ENCODE data around the gene USP10.

The USP10 gene

DNA sequence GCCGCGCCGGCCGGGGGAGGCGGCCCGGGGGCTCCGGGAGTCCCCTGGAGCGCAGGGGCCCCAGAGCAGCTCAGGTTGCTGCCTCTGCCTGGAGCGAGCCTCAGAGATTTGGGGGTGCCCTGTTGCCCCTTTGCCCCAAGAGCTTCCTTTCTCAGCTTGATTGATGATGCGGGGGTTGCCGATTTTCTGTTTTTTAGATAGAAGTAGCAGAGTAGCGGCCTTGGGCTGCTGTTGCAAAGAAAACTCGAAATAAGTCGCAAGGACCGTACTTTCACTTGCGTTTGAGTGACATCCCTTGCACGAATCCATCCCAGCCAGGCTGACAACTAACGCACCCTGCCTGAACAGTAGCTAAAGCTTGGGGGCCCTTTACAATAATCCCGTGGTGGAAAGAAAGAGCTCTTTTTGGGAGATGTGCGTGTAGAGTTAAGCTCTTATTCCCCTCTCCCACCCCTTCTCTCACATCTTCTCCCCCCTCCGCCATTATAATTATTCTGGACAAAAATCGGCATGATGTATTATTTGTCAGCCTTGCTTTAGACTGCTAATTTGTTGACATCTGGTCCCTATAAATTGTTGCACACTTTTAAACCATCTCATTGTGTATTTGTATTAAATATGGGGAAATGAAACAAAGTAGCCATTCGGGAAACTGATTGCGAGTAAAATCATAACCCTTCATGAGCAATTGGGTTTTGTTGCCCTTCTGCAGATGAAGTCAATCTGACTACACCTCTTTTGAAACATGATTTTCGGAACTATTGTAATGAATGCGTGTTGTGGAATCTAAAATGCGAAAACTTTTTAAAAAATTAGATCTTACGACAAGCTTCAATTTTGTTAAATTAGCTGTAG, 873 bp downstream of the USP10 start:
- peak in 3 of 5 donors; percentile 12 to 62 (median 34) for DNase-seq

- no peak for DNase-seq
These were observed 3.9 kb downstream of the USP10 start for GRCh38 chr16:84703681-84704080.

DNA sequence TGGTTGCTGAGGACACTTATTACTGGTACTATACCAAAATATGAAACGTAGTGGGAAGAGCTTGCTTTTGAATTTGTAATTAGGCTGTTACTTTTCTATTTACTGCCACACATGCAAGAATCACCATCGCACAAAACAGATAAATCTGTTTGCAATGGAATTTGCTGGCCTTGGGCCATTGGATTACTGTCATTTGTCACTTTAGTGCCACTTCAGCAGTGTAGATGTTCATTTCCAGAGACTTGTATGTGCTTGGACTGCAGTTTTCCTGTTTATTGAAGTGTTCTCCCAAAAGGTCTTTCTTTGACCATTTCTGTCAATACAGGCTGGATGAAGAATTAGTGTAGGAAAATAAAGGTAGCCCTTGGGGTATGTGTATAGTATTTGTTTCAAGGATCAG, 4.5 kb downstream of the USP10 start:
- DNase-seq: no peak

DNA sequence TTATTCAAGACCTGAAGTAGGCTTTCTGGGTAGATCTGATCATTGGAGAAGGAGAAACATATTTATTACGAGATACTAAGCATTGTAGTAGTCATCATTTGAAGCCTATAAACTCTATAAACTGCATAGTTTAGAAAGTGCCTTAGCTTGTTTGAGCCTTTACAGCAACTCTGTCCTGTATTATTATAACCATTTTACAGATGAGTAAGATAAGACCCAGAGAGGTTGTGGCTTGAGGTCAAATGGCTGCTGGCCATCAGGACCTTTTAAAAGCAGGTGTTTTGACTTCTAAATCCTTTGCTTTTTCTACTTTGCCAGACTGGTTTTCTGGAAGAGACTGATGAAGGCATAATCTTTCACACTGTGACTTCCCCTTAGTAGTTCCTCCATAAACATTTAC, 7.1 kb downstream of the USP10 start:
- DNase-seq: no peak

DNA sequence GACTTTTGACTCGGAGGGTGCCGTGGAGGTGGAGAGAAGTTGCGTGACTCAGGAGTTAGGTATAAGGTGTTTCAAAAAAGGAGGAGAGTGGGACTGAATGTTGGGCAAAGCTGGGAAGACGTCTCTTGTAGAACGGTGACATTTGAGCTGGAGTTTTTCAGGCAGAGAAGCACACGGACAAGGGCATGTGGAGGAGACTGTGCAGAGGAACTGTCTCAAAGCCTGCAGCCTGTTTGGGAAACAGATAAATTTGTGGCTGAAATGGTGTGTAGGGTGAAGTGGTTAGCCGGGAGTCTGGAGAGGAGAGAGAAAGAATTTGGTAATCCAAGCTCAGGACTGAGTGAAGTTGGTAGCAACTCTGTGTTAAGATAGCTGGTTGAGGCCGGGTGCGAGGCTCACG, 9.8 kb downstream of the USP10 start:
- DNase-seq: no peak

DNA sequence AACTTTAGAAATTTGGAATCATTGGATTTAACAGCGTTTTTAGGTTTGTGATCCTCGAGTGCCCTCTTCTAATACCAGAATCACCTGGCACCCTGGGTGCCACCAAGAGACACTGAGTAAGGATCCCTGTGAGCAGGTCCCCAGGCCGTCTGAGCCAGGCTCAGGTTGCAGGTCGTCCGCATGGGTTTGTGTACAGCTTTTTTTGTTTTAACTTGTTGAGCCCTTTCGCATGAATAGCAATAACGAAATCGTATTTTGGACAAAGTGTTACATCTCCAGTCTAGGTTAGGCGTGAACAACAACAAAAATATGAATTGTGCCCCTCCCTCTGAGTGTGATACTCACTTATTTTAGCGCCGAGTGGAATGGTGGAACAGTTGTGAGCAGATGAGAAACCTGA, 10.9 kb downstream of the USP10 start:
- DNase-seq: no peak

- no peak for DNase-seq
These were observed 12.4 kb downstream of the USP10 start for GRCh38 chr16:84712138-84712671.

DNA sequence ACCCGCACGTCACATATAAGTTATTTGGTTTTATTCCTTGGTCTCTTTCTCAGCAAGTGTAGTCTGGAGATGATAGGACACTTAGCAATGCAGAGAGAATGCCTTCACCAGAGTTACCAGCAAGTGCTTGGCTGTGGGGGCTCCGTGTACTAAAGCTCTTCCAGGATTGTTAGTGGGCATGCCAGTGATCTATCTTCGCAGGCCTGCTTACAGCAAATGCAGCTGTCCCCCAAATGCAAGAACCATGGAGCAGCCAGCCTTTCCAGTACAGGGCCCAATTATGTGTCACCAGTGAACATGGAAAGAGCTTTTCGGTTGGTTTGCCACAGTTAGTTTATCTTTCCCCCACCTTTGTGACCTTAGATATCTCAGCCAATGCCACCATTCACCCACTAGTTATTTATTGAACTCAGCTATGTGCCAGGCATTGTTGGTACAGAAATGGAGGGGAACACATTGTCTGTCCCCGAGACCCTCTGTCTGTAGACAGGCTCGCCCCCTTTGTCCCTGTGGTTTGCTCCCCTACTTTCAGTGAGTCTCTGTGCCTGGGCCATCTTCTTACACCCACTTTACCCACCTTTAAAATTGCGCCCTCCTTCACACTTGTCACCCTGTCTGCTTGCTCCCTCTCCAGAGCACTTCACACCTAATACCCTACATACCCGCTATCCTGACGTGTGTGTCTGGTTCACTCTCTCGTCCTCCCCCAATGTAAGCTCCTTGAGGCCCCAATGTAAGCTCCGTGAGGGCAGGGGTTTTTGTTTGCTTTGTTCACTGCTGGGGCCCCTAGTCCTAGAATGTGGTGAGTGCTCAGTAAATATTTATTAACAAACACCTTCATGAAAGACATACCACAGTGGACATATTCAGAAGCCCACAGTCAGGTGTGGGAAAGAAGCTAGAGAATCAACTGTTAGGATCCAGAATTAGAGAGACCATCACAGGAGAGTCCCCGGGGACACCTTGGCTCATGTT, 13.3 kb downstream of the USP10 start:
- DNase-seq: no peak

- DNase-seq: no peak
These were observed 14.2 kb downstream of the USP10 start for GRCh38 chr16:84714028-84714427.

GRCh38 chr16:84715424-84715823, 15.6 kb downstream of the USP10 start:
- DNase-seq: no peak

GRCh38 chr16:84715854-84716253, 16.1 kb downstream of the USP10 start:
- no peak for DNase-seq

DNA sequence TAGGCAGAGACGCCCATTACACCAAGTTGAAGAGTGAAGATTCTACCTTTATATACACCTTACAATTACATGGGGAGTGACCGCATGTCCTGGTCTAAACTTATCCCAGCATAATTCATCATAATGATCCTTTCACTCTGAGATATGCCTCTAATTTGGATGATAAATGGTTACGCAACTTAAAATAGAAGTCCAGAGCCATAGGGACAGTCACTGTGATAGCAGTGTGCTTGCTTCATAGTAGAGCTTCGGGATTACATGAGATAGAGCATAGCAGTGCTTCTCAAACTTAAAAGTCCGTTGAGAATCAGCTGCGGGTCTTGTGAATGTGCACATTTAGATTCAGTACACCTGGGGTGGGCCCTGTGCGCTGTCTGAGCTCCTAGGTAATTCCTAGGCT, 16.9 kb downstream of the USP10 start:
- no peak for DNase-seq

- no peak for DNase-seq
These were observed 17.7 kb downstream of the USP10 start for GRCh38 chr16:84717484-84717883.

DNA sequence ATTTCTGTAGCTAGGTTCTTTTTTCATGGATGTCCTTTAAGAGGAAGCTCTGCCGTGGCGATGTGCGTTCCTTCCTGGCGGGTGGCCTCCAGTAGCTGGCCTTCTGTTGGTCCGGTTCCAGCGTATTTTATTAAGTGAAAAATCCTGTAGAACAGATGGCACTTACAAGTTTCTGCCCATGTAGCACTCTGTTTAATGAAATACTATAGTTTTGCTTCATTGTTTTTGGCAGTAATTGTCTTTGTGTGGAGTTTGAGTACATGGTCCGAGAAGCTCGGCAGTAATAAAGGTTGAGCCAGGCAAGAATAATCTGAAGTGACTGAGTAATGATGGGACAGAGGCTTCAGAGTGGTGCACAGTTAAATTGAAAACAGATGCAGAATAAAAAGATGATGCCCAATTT, 20.4 kb downstream of the USP10 start:
- DNase-seq: no peak

DNA sequence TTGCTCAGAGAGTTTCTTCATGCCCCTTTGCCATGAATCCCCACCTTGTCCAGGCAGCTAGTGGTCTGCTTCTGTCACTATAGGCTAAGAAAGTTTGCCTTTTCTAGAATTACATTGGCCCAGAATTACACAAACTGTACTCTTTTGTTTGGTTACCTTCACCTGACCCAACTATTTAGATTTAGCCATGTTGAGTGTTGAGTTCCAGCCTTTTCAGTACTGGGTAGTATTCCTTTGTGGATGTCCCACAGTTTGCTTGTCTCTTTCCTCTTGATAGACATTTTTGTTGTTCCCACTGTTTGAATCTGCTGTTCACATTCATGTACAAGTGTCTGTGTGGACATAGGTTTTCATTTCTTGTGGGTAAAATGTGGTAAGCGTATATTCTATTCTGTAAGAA, 22.3 kb downstream of the USP10 start:
- no peak for DNase-seq

DNA sequence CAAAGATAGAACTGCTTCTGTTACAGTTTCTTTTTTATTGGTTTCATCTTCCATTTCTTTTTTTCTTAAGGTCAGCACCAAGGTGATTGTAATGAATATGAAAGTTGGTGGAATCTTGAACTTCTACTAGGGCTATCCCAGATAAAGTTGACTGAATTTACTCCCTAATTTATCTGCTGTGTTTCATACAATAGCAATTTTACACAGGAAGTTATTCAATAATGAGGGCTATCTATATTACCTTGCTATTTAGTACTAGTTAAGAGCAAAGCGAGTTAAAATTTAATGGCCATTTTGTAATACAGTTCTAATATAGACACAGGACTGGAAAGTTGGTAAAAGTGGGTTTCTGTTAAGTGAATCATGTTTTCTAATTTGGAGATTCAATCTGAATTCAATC, 24.1 kb downstream of the USP10 start:
- no peak for DNase-seq

DNA sequence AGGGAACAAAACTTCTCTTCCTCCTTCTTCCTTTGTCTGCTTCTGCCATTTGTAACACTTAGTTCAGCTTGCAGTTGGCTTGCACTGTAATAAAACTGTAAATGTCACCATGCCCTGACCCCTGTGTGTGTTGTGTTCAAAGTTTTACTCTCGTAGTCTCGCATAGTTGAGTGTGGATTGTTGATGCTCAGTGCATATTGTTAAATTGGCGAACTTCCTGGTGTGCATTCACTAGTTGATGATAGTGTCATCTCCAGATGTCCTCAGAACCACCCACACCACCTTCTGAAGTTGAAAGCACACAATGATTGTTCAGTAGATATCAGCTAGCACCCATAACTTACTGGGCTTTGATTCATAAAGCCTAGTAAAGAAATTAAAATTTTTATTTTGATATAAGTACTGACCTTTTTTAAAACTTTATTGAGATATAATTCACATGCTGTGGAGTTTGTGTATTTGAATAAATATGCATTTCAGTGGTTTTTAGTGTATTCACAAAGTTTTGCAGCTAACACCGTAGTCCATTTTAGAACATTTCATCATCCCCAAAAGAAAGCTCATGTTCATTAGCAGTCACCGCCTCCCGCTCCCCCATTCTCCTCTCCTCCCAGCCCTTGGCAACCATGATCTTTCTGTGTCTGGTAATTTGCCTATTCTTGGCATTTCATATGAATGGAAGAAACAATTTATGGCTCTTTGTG, 25.0 kb downstream of the USP10 start:
- DNase-seq: peak in 1 of 5 donors; percentile 25

DNA sequence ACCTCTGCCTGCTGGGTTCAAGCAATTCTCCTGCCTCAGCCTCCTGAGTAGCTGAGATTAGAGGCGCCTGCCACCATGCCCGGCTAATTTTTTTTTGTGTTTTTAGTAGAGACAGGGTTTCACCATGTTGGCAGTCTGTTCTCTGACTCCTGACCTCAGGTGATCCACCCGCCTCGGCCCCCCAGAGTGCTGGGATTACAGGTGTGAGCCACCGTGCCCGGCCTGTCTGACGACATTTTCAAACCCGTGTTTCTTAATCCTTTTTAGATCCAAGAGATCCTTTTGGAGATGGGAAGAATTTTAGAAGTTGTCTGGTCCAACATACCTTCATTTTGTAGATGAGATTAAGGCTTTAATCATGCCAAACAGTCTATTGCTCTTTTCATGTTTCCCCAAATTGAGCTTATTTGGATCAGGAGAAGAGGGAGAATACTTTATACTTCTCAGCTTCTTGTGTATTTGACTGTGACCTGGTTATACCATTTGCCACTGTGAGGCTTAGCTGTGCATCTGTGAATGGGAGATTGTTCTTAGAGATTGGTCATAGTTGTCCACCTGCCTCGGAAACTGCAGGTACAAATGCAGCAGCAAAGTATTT, 25.8 kb downstream of the USP10 start:
- no peak for DNase-seq

DNA sequence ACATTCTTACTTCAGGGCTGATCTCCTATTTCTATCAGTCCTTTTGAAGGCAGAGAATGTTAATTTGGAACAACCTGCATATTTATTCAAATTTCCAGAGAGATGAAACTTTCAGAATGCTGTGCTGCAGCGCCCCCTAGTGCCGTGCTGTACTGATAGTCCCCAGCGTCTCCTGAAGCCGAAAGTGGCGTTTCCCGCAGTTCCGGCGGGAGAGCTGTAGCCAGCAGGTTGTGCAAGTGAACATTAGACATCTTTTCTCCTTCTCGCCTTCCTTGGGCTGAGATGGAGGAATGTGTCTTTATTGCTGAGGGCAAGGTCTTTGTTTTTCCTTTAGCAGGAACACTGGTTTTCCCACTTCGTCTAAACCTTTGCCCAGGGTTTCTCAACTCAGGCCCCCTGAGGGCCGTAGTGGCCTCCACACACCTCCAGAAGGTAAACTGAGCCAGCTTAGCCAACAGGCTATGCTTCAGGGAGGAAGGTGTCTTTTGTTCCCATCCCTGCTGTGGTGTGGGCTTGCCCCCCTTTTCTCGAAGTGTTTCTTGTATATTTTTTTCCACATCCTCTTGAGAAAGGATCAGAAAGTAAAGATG, 26.4 kb downstream of the USP10 start:
- DNase-seq: peak; percentile 59 to 87 (median 72)

- no peak for DNase-seq
These were observed 27.1 kb downstream of the USP10 start for GRCh38 chr16:84726669-84727467.

DNA sequence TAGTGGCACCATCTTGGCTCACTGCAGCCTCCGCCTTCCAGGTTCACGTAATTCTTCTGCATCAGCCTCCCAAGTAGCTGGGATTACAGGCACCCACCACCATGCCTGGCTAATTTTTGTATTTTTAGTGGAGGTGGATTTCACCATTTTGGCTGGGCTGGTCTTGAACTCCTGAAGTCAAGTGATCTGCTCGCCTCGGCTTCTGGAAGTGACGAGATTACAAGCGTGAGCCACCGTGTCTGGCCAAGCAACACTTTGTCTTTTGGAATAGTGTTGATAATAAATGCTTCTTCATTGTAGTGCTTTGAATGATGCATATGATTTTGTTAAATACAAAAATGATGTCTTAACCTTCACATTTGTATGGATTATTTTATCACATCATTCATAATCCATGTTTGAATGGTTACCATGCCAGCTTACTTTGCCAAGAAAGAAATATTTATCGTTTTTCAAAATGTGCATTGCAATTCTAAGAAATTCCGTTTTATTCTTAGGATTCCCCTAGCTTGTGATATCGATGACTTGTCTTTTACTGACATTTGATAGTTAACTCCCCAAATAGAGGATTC, 29.1 kb downstream of the USP10 start:
- no peak for DNase-seq

Measured in T-helper 1 cell (primary cell).